GM21529 (cell line): ENCODE measurements around the gene SPAG16.

Source experiments
- ATAC-seq: cut with Tn5 transposase; IDR thresholded peaks from one replicate; pipeline ENCODE4 v1.9.1; 2021; ENCODE audit not compliant: unreplicated experiment

SPAG16 gene

DNA sequence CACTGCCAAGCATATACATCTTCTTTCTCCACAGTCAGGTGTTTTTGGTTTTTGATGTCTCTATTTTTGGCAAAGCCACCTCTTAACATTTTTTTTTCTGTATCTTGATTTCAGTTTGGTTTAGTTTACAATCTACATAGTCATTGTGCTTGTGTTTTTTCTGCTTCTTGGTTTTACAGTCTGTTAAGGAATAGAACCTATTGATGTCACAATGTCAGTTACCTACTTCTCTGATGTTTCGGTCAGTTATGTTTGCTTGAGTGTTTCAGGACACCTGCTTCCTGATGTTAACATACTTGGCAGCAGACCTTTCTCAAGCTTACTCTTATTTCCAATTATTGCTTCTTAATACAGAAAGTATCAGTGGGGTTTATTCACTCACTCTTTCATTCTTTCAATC is 253.3 kb downstream of the SPAG16 start:
- ATAC-seq: peak; percentile 77

GRCh38 chr2:213544940-213545339 is 260.7 kb downstream of the SPAG16 start:
- no peak for ATAC-seq

DNA sequence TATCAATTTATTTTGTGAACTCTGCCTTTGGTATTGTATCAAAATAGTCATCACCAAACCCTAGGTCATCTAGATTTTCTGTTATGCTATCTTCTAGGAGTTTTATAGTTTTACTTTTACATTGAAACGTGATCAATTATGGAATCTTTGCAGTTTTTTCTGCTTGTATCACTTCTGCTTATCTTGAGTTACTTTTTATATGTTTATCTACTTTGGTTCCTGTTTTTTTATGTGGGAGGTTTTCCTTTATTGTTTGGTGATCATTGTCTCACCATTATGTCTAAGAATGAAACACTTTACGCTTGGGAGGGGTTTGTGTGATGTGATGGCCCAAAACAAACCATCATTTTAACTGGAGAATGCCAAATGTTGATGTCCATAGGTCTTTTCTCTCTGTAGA is 261.2 kb downstream of the SPAG16 start:
- ATAC-seq: no peak

DNA sequence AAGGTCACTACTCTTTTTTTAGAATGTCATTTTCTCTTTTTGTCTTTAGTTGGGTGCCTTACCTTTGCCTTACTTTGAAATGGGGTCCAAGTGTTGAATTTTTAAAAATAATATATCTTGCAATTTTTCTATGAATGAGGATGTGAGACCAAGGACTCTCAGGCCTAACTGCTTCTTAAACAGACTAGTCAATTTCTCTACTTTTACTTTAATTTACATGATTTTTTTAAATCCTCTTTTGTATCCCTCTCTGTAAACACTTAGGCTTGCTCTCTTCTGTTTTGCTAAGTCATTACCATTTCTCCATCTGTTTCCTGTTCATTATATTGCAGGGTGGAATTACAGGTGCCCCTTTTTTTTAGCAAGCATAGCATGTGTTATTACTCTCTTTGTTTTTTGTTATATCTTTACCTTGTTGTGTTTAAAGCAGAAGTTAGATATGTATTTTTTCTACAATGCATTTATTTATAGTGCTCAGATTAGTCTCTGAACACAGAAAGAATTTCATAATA is 261.8 kb downstream of the SPAG16 start:
- no peak for ATAC-seq

DNA sequence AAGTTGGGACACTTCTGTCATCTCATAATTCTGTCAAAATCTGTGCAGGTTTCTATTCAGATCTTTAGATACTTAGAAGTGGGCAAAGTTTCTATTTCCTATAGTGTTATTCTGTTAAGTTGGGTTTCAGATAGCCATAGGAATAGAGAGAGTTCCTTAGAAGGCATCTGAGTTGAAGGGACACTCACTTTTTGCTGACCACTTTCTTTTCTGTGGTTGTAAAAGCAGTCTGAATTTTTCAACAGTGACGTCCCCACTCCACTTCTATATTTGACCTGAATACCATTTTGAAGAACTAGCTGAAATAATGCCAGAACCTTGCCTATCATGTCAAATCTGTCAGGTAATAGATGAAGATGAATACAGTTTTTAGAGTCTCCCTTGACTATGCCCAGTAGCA is 267.3 kb downstream of the SPAG16 start:
- ATAC-seq: no peak

DNA sequence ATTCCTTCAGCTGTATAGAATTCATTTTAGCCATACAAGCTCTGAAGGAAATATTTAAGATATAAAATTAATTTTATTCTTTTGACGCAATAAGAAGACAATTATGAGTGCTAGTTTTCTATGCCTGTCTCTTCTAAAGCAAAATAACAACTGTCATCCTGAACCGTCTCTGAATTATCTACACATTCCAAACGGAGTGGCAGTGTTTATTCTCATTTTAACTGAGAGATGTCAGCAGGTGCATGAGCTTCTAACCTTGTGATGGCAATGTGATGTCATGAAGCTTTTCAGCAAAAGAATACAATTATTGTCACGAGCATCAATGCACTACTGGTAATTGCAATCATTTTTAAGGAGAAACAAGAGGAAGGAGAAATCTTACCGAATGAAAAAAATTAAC is 274.8 kb downstream of the SPAG16 start:
- ATAC-seq: no peak

GRCh38 chr2:213561759-213562158 is 277.5 kb downstream of the SPAG16 start:
- no peak for ATAC-seq

DNA sequence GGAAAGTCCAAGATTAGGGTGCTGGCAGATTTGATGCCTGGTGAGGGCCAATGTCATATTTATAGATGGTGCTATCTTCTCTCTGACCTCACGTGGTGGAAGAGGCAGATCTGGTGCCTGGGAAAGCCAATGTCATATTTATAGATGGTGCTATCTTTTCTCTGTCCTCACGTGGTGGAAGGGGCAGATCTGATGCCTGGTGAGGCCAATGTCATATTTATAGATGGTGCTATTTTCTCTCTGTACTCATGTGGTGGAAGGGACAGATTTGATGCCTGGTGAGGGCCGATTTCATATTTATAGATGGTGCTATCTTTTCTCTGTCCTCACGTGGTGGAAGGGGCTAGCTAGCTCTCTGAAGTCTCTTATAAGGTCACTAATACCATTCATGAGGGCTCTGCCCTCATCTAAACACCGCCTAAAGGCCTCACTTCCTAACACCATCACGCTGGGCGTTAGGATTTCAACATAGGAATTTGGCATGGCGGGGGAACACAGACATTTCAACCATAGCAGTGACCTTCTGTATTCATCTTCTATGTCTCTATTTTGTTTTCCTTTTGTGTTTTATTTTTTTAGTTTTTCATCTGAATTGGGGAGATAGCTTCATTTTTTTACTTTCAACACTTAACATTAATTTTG is 278.4 kb downstream of the SPAG16 start:
- ATAC-seq: no peak

DNA sequence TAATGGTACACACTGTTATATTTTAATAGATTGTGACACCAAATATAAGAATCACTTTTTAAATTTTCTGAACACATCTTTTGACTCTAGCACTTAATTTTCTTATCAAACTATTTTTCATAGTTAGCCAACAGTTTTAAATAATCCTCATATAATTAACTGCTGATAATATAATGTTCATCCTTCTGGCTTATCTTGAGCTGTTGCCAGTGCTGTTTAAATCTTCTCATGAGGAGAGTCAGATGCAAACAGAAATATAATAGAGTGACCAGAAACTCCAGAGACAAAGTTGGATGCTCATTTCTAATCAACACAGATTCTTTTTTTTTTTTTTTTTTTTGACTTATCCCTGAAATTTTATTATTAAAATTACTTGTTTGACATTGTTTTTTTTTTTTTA is 282.6 kb downstream of the SPAG16 start:
- no peak for ATAC-seq

DNA sequence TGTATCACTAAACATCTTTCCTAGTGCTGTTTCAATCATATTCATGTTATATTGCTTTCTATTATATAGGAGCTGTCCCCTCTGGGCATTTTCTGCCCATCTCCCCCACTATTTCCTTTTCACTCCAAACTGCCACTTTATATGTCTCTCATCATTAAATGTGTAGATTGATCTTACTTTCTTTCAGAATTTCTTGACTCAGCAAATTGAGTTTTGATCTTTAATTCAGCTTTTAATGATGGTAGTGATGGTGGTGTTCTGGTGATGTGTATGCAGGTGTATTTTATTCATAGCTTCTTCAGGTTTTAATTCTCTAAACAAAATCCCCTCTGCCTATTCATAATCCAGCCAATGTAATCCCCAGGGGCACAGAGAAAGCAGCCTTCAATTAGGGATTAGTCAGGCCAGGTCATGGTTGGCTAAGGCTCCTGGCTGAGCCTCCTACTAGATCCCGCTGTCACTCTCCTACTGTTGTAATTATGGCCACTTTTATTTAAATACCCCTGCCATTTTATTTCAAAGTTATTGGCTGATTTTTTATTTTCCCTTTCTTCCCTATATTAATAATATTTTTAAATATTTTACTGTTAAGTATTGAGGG is 325.4 kb downstream of the SPAG16 start:
- no peak for ATAC-seq

DNA sequence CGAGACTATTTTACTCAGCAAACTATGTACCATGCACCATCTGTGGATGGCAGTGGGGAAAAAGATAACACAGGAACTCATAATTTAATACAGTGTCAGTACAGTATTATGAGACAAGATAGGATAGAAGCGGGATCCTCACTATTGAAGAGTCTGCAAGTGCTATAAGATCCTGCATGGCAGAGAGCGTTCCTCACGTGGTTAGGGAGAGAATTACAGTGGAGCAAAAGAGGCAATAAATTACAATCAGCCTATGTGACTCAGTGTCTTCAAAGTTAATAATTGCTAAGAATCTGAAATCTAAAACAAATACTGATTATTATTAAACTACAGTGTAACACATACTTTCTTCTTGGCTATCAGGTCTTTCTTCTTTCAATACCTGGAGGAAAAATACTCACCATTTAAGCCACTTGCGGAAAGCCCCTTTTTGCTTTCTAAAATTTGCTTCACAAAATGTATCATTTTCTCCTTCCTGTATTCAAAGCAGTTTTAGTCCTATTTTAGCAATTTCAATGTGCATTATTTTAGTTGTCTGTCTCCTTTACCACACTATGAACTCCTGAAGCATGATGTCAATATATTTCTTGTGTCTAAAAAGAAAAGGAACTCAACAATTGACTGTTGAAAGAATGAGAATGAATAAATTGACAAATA is 342.9 kb downstream of the SPAG16 start:
- ATAC-seq: peak; percentile 67

DNA sequence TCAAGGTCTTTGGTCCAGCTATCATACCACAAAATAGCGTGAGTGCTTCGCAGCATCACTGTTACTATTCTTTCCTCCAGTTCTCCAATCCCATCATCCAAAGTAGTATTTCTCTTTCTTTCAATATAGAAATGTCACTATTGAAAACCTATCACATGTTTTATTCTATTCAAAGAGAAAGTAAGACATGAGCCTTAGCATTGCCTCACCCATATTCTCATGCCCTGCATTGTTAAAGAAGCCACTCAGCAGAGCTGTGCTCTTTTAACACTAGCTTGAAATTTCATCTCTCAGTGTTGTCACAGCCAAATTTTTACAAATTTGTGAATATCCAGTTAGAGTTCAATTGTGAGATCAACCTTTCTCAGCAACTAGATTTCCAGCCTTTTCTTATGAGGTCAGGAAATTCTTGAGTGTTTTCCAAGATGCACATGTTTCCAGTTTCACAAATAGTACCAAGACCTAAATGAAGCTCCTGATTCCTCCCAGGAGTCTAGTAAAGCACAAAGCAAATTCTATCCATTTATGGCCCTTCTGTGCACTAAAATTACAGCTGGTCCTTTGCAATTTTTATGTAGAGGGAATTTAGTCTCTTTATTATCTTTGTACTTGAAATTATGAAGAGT is 343.7 kb downstream of the SPAG16 start:
- ATAC-seq: peak; percentile 50

DNA sequence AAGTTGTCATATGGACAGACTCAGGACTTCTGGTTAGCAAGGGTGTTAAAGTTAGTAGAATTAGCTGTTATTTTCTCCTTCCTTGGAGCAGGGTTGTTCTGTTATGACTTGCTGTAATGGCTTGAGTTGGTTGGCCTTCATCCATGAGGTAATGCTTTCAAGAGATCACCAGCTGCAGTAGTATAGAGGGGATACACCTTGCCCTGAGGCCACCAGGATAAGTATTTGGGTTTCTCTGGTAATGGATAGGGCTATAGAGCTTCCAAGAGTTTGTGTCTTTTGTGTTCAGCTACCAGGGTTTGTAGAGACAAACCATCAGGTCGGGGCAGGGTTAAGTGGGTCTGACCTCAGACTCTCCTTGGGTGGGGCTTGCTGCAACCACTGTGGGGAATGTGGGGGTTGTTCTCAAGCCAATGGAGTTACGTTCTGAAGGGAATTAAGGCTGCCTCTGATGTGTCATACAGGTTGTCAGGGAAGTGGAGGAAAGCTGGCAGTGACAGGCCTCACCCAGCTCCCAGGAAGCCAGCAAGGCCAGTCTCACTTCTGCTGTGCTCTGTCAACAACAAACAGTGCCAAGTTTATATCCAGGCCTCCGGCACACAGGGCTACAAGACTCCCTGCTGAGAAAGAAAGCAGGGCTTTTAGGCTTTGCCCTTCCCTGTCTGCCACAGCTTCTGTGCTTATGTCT is 356.6 kb downstream of the SPAG16 start:
- ATAC-seq: no peak

DNA sequence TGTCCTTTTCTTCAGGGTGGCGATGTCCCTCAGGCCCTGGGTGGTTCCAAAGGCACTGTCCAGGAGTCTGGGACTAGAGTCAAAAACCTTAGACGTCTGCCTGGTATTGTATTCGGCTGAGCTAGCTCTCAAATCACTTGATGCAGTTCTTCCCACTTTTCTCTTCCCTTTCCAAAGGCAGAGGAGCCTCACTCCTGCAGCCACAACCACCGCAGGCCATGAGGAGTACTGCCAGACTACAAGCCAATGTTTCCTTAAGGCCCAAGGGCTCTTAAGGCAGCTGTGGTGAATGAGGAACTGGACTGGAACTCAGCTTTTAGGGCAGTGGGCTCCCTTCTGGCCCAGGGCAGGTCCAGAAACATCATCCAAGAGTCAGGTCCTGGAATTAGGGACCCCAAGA is 360.7 kb downstream of the SPAG16 start:
- no peak for ATAC-seq

DNA sequence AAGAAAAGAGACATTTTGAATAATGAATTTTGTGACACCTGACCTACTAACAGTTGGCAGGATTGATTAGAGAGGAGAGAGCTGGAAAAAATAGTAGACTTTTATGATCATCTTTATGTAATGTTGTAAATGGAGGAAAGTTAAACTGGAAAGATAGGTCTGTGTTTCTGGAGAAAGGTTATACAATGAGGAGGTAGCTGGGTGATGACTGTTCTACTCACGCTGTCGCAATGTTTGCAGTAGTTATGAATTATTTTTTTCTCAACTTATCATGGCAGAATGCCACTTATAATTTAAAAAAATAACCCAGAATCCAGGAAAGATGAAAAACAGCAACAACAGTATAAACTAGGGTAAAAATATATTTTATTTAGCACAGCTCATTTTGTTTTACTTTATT is 364.9 kb downstream of the SPAG16 start:
- ATAC-seq: no peak

DNA sequence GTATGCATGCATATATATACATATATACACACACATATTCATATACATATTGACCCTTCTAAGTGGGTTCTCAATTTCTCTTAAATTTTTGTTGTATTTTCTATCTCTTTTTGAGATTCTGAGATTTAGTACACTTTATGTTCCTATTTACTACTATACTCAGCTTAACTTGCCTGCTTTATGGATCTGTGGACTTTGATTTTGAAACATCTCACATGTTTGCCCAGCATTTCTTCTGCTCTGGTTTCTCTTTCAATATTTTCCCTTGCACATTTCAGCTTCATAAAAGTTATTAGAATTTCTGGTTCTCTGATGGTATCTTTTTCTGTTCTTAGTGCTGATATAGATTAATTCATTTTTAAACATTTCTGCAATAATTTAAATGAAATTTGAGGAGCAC is 380.6 kb downstream of the SPAG16 start:
- ATAC-seq: no peak

DNA sequence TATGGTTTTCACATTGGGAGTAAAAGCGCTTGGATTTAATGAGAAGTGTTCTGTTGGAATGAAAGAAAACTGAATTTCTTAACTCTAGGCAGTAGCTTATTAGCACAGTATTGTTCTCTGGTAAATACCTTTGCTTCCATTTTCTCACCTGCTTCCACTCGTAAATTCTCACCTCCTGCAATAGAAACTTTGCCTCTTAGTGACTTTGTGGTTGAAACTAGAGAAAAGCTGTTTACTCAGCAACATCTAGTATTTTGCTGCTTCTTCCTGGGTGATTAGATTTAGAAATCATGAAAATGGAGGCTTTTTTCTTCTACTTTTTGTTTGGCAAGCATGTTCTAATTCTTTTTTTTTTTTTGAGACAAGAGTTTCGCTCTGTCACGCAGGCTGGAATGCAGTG is 385.4 kb downstream of the SPAG16 start:
- no peak for ATAC-seq

- ATAC-seq: no peak
Observed at GRCh38 chr2:213678437-213679218, 394.4 kb downstream of the SPAG16 start.

- no peak for ATAC-seq
Observed at GRCh38 chr2:213679894-213680293, 395.6 kb downstream of the SPAG16 start.

- ATAC-seq: no peak
Observed at GRCh38 chr2:213682276-213682675, 398.0 kb downstream of the SPAG16 start.

DNA sequence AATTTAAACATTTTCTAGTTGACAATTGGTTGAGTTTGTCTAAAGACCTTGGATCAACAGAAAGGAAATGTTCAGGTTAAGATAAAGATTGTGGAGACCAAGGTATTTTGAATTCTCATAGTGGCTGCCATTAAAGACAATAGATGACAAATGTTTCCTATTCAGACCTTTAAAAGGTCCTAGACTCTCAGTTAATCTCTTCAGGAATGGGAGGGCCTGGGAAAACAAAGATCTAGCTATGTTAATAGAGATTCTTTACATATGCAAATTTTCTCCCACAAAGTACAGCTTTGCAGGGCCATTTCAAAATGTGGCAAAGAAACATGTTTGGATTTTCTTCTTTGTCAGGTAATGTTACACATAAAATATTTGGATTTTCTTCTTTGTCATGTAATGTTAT is 403.9 kb downstream of the SPAG16 start:
- ATAC-seq: no peak
